WTC11 (cell line): Measurements from ENCODE around the gene EML6. TPM values are rescaled to one million over a fixed set of nuclear protein-coding genes. Genes with fewer than 3 reads are reported as not detected.
A peak's percentile ranks its signal among the peaks of the same experiment; 100 is the strongest.

Experiments
- ATAC-seq: fragments of 200-7000 bp; cut with Tn5 transposase; 2 replicates; pipeline ENCODE4 v1.10.0; 2021; ENCODE audit warnings: mild to moderate bottlenecking, moderate library complexity
- CTCF ChIA-PET: fragments of 300-600 bp; sonication (Branson Sonifier 250); formaldehyde crosslinking; loops from one replicate; lab custom pipeline; 2021; ENCODE audit warnings: antibody characterized with exemption; lab: Charles Lee
- POLR2A ChIA-PET: fragments of 350-600 bp; sonication (Branson Sonifier 250); formaldehyde crosslinking; loops from one replicate; lab custom pipeline; 2021; ENCODE audit warnings: antibody characterized with exemption; lab: Charles Lee
- DNase-seq: peaks from one replicate; pipeline ENCODE4 v3.0.0; 2021; ENCODE audit warnings: low spot score
- H3K27ac Mint-ChIP-seq: 2 replicates; pipeline ENCODE4 v1.8.0; 2021; ENCODE audit warnings: mixed read lengths
- H3K27me3 Mint-ChIP-seq: 2 replicates; pipeline ENCODE4 v1.8.0; 2021; ENCODE audit warnings: low read depth, mild to moderate bottlenecking, moderate library complexity, mixed read lengths
- H3K36me3 Mint-ChIP-seq: 2 replicates; pipeline ENCODE4 v1.8.0; 2021; ENCODE audit warnings: mixed read lengths
- H3K4me1 Mint-ChIP-seq: 2 replicates; pipeline ENCODE4 v1.8.0; 2022; ENCODE audit warnings: mixed read lengths
- H3K4me3 Mint-ChIP-seq: 2 replicates; pipeline ENCODE4 v1.8.0; 2021; ENCODE audit warnings: mild to moderate bottlenecking, moderate library complexity, mixed read lengths
- H3K9me3 Mint-ChIP-seq: 2 replicates; pipeline ENCODE4 v1.8.0; 2021; ENCODE audit warnings: mixed read lengths
- ATF1 ChIP-seq: sonication (generic); formaldehyde crosslinking; IDR thresholded peaks from 2 replicates; pipeline ENCODE4 v1.8.1; 2023; ENCODE audit warnings: mild to moderate bottlenecking, moderate library complexity, missing genetic modification reagents
- CREB1 ChIP-seq: sonication (generic); formaldehyde crosslinking; IDR thresholded peaks from 2 replicates; pipeline ENCODE4 v1.8.0; 2023; ENCODE audit warnings: mild to moderate bottlenecking, missing genetic modification reagents
- ESRRA ChIP-seq: sonication (generic); formaldehyde crosslinking; IDR thresholded peaks from 2 replicates; pipeline ENCODE4 v1.8.1; 2022; ENCODE audit warnings: mild to moderate bottlenecking, missing genetic modification reagents, borderline replicate concordance
- ETV6 ChIP-seq: sonication (generic); formaldehyde crosslinking; IDR thresholded peaks from 2 replicates; pipeline ENCODE4 v1.8.1; 2022; ENCODE audit warnings: mild to moderate bottlenecking, missing genetic modification reagents
- FOXK1 ChIP-seq: sonication (generic); formaldehyde crosslinking; IDR thresholded peaks from 2 replicates; pipeline ENCODE4 v1.8.0; 2022; ENCODE audit warnings: mild to moderate bottlenecking, moderate library complexity, missing genetic modification reagents
- GABPB1 ChIP-seq: sonication (generic); formaldehyde crosslinking; IDR thresholded peaks from 2 replicates; pipeline ENCODE4 v1.8.1; 2023; ENCODE audit warnings: mild to moderate bottlenecking, missing genetic modification reagents
- GRHL2 ChIP-seq: fragments of 250-450 bp; sonication (Bioruptor Pico); IDR thresholded peaks from 2 replicates; pipeline ENCODE4 v1.8.0; 2022; ENCODE audit warnings: mild to moderate bottlenecking, moderate library complexity; ENCODE audit not compliant: insufficient replicate concordance, severe bottlenecking
- IRF2 ChIP-seq: sonication (generic); formaldehyde crosslinking; IDR thresholded peaks from 2 replicates; pipeline ENCODE4 v1.8.0; 2022; ENCODE audit warnings: low read depth, missing genetic modification reagents, borderline replicate concordance
- NFATC4 ChIP-seq: fragments of 250-450 bp; sonication (Bioruptor Pico); IDR thresholded peaks from 2 replicates; pipeline ENCODE4 v1.9.0; 2021; ENCODE audit warnings: mild to moderate bottlenecking
- NR2C2 ChIP-seq: sonication (generic); formaldehyde crosslinking; IDR thresholded peaks from 2 replicates; pipeline ENCODE4 v1.8.0; 2022; ENCODE audit warnings: mild to moderate bottlenecking, missing genetic modification reagents
- RORB ChIP-seq: fragments of 250-450 bp; sonication (Bioruptor Pico); IDR thresholded peaks from 2 replicates; pipeline ENCODE4 v1.9.0; 2021; ENCODE audit warnings: mild to moderate bottlenecking
- SOX15 ChIP-seq: fragments of 250-450 bp; sonication (Bioruptor Pico); IDR thresholded peaks from 2 replicates; pipeline ENCODE4 v1.9.0; 2021; ENCODE audit warnings: mild to moderate bottlenecking
- ZNF671 ChIP-seq: fragments of 250-450 bp; sonication (Bioruptor Pico); IDR thresholded peaks from 2 replicates; pipeline ENCODE4 v1.8.0; 2021; ENCODE audit warnings: mild to moderate bottlenecking
- total RNA-seq: library from RNA; stranded (reverse); gene quantifications from 3 replicates; pipeline ENCODE4 v1.2.3, GENCODE V29; 2021
- TF ChIP-seq, protein P1 (sequence below): sonication (generic); formaldehyde crosslinking; IDR thresholded peaks from 2 replicates; pipeline ENCODE4 v1.8.0; 2023; ENCODE audit warnings: missing genetic modification reagents, mild to moderate bottlenecking, borderline replicate concordance
- TF ChIP-seq, protein P2 (sequence below): sonication (generic); formaldehyde crosslinking; conservative IDR thresholded peaks from 2 replicates; pipeline ENCODE4 v1.8.1; 2023; ENCODE audit warnings: mild to moderate bottlenecking, low read depth, missing genetic modification reagents, moderate library complexity
- TF ChIP-seq, protein P3 (sequence below): sonication (generic); formaldehyde crosslinking; IDR thresholded peaks from 2 replicates; pipeline ENCODE4 v1.8.0; 2023; ENCODE audit warnings: missing genetic modification reagents
- TF ChIP-seq, protein P4 (sequence below): sonication (generic); formaldehyde crosslinking; IDR thresholded peaks from 2 replicates; pipeline ENCODE4 v1.8.0; 2022; ENCODE audit warnings: mild to moderate bottlenecking, missing genetic modification reagents
- TF ChIP-seq, protein P5 (sequence below): sonication (generic); formaldehyde crosslinking; IDR thresholded peaks from 2 replicates; pipeline ENCODE4 v1.8.0; 2022; ENCODE audit warnings: missing genetic modification reagents

The EML6 gene
- total RNA-seq, 1 experiment from 2014 or later = 2.1 TPM

DNA sequence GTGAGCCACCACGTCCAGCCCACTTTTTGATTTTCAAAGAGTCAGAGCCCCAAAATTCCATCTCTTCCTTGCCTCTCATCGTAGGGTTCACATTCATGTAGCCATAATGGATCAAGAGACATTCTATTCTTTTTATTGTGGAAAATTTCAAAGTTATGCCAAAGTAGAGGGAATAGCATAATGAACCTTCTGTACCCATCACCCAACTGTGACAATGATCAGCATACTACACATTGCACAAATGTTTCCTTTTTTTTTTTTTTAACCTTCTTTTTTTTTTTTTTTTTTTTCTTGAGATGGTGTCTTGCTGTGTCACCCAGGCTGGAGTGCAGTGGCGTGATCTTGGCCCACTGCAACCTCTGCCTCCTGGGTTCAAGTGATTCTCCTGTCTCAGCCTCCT, 162.4 kb downstream of the EML6 start (continued):
- TF ChIP-seq, protein P1, sequence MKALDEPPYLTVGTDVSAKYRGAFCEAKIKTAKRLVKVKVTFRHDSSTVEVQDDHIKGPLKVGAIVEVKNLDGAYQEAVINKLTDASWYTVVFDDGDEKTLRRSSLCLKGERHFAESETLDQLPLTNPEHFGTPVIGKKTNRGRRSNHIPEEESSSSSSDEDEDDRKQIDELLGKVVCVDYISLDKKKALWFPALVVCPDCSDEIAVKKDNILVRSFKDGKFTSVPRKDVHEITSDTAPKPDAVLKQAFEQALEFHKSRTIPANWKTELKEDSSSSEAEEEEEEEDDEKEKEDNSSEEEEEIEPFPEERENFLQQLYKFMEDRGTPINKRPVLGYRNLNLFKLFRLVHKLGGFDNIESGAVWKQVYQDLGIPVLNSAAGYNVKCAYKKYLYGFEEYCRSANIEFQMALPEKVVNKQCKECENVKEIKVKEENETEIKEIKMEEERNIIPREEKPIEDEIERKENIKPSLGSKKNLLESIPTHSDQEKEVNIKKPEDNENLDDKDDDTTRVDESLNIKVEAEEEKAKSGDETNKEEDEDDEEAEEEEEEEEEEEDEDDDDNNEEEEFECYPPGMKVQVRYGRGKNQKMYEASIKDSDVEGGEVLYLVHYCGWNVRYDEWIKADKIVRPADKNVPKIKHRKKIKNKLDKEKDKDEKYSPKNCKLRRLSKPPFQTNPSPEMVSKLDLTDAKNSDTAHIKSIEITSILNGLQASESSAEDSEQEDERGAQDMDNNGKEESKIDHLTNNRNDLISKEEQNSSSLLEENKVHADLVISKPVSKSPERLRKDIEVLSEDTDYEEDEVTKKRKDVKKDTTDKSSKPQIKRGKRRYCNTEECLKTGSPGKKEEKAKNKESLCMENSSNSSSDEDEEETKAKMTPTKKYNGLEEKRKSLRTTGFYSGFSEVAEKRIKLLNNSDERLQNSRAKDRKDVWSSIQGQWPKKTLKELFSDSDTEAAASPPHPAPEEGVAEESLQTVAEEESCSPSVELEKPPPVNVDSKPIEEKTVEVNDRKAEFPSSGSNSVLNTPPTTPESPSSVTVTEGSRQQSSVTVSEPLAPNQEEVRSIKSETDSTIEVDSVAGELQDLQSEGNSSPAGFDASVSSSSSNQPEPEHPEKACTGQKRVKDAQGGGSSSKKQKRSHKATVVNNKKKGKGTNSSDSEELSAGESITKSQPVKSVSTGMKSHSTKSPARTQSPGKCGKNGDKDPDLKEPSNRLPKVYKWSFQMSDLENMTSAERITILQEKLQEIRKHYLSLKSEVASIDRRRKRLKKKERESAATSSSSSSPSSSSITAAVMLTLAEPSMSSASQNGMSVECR (CRISPR knock-in tag) = no peak
- TF ChIP-seq FOXK1 (CRISPR knock-in tag) (no peak), ETV6 (CRISPR knock-in tag) (no peak), ZNF671 (CRISPR knock-in tag) (no peak), NFATC4 (CRISPR knock-in tag) (no peak), RORB (no peak), CREB1 (CRISPR knock-in tag) (no peak), SOX15 (no peak), IRF2 (CRISPR knock-in tag) (no peak)
- TF ChIP-seq, protein P2, sequence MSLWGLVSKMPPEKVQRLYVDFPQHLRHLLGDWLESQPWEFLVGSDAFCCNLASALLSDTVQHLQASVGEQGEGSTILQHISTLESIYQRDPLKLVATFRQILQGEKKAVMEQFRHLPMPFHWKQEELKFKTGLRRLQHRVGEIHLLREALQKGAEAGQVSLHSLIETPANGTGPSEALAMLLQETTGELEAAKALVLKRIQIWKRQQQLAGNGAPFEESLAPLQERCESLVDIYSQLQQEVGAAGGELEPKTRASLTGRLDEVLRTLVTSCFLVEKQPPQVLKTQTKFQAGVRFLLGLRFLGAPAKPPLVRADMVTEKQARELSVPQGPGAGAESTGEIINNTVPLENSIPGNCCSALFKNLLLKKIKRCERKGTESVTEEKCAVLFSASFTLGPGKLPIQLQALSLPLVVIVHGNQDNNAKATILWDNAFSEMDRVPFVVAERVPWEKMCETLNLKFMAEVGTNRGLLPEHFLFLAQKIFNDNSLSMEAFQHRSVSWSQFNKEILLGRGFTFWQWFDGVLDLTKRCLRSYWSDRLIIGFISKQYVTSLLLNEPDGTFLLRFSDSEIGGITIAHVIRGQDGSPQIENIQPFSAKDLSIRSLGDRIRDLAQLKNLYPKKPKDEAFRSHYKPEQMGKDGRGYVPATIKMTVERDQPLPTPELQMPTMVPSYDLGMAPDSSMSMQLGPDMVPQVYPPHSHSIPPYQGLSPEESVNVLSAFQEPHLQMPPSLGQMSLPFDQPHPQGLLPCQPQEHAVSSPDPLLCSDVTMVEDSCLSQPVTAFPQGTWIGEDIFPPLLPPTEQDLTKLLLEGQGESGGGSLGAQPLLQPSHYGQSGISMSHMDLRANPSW (CRISPR knock-in tag) = no peak
- TF ChIP-seq, protein P3, sequence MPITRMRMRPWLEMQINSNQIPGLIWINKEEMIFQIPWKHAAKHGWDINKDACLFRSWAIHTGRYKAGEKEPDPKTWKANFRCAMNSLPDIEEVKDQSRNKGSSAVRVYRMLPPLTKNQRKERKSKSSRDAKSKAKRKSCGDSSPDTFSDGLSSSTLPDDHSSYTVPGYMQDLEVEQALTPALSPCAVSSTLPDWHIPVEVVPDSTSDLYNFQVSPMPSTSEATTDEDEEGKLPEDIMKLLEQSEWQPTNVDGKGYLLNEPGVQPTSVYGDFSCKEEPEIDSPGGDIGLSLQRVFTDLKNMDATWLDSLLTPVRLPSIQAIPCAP (CRISPR knock-in tag) = no peak

DNA sequence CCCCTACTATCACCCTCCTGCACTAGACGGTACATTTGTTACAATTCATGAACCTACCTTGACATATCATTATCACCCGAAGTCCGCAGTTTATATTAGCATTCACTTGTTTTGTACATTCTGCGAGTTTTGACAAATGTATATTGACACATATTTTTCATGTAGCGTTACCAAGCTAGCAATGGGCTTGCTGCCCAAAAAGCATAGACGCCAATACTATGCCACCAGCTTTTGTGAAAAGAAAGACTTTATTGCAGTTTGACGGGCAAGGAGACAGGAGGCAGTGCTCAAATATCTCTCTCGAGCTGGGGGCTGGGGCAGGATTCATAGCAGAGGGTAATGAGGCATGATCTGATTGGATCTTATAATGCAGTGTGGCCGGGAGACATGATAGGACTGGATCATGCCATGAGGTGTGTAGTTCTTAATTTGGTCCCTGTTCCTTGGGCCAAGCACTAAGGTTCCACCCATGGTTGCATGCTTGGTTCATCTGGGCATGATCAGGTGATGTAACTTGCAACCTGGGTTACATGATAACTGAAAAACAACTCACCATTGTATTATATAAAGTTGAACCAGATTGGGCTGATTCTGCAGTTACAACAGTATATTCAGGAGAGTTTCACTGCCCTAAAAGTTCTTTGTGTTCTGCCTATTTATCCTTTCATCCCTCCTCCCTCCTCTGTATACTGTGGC, 164.5 kb downstream of the EML6 start:
- POLR2A ChIA-PET = no interaction called here
- CTCF ChIA-PET = no interaction called here
- Mint-ChIP-seq H3K36me3 (no peaks in the 10 kb centered on the region), H3K4me1 (no peaks in the 10 kb centered on the region), H3K9me3 (no peaks in the 10 kb centered on the region), H3K27ac (no peak overlapping the region), H3K27me3 (no peaks in the 10 kb centered on the region), H3K4me3 (no peak overlapping the region)
- TF ChIP-seq NR2C2 (CRISPR knock-in tag) (no peak), GABPB1 (CRISPR knock-in tag) (peak; percentile 69)
- DNase-seq (no peak), ATAC-seq (no peak)

DNA sequence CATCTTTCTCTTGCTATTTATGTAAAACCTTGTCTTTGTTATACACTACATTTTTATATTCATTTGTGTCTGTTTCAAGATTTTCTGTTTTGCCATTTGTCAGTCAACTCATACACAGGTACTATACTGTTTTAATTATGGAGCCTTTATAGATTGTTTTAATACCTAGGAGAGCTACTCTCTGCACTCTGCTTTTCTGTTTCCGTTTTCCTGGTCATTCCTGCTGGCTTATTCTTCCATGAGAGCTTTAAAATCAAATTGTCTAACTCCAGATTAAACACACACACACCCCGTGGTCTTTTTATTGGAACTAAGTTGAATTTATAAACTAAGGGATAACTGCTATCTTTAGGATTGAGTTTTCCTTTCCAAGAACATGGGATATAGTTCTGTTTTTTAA, 165.6 kb downstream of the EML6 start:
- H3K27ac Mint-ChIP-seq = no peak overlapping the region
- no peaks in the 10 kb centered on the region for H3K9me3 Mint-ChIP-seq
- no peaks in the 10 kb centered on the region for H3K36me3 Mint-ChIP-seq
- no peak for DNase-seq
- no peaks in the 10 kb centered on the region for H3K27me3 Mint-ChIP-seq
- ChIA-PET CTCF (no interaction called here), POLR2A (no interaction called here)
- TF ChIP-seq ESRRA (CRISPR knock-in tag) = no peak
- H3K4me3 Mint-ChIP-seq = no peak overlapping the region
- no peaks in the 10 kb centered on the region for H3K4me1 Mint-ChIP-seq
- no peak for ATAC-seq

DNA sequence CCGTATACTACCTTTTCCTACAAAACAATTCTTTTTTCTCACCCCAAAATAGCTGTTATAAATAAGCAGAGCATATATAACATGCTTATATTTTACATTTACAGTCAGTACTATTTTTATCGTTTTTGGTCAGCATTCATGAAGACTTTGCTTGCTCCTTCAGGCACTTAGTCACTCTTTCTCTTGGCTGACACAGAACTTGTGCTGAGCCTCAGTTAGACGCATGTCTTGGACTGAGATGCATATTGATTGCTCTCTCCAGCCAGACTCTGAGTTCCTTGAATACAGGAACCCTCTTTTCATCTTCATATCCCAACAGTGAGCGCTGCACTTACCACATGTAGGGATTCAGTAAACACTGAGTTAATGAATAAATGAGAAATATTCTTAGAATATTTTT, 168.4 kb downstream of the EML6 start:
- Mint-ChIP-seq H3K36me3 (no peaks in the 10 kb centered on the region), H3K4me3 (no peak overlapping the region), H3K9me3 (peaks cover 15% of the 10 kb centered on the region), H3K27me3 (no peaks in the 10 kb centered on the region), H3K4me1 (no peaks in the 10 kb centered on the region), H3K27ac (no peak overlapping the region)
- no peak for ATAC-seq
- ChIA-PET POLR2A (no interaction called here), CTCF (no interaction called here)
- DNase-seq = no peak
- TF ChIP-seq, protein P4, sequence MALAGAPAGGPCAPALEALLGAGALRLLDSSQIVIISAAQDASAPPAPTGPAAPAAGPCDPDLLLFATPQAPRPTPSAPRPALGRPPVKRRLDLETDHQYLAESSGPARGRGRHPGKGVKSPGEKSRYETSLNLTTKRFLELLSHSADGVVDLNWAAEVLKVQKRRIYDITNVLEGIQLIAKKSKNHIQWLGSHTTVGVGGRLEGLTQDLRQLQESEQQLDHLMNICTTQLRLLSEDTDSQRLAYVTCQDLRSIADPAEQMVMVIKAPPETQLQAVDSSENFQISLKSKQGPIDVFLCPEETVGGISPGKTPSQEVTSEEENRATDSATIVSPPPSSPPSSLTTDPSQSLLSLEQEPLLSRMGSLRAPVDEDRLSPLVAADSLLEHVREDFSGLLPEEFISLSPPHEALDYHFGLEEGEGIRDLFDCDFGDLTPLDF (CRISPR knock-in tag) = no peak
- TF ChIP-seq ATF1 (CRISPR knock-in tag) (no peak), ZNF671 (CRISPR knock-in tag) (no peak), NR2C2 (CRISPR knock-in tag) (no peak), GRHL2 (CRISPR knock-in tag) (no peak), ETV6 (CRISPR knock-in tag) (no peak)
- TF ChIP-seq, protein P5, sequence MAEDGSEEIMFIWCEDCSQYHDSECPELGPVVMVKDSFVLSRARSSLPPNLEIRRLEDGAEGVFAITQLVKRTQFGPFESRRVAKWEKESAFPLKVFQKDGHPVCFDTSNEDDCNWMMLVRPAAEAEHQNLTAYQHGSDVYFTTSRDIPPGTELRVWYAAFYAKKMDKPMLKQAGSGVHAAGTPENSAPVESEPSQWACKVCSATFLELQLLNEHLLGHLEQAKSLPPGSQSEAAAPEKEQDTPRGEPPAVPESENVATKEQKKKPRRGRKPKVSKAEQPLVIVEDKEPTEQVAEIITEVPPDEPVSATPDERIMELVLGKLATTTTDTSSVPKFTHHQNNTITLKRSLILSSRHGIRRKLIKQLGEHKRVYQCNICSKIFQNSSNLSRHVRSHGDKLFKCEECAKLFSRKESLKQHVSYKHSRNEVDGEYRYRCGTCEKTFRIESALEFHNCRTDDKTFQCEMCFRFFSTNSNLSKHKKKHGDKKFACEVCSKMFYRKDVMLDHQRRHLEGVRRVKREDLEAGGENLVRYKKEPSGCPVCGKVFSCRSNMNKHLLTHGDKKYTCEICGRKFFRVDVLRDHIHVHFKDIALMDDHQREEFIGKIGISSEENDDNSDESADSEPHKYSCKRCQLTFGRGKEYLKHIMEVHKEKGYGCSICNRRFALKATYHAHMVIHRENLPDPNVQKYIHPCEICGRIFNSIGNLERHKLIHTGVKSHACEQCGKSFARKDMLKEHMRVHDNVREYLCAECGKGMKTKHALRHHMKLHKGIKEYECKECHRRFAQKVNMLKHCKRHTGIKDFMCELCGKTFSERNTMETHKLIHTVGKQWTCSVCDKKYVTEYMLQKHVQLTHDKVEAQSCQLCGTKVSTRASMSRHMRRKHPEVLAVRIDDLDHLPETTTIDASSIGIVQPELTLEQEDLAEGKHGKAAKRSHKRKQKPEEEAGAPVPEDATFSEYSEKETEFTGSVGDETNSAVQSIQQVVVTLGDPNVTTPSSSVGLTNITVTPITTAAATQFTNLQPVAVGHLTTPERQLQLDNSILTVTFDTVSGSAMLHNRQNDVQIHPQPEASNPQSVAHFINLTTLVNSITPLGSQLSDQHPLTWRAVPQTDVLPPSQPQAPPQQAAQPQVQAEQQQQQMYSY = no peak
